BLaER1 treated with 17β-estradiol and CSF1 and Interleukin-3, amounts not matched to agents 10 nM and 100 nM (cell line): ENCODE measurements around the gene ZWILCH.

Source experiments
- H3K27ac ChIP-seq, 11 experiments: shearing (Covaris generic); formaldehyde crosslinking; 2 replicates each; pipeline ENCODE4 v1.8.1; 2022
- H3K27me3 ChIP-seq, 11 experiments: shearing (Covaris generic); formaldehyde crosslinking; 2 replicates each; pipeline ENCODE4 v1.8.1; 2022
- H3K36me3 ChIP-seq, 11 experiments: shearing (Covaris generic); formaldehyde crosslinking; 2 replicates each; pipeline ENCODE4 v1.8.1; 2022
- H3K4me1 ChIP-seq, 10 experiments: shearing (Covaris generic); formaldehyde crosslinking; 2 replicates each; pipeline ENCODE4 v1.8.1; 2022
- H3K4me2 ChIP-seq, 11 experiments: shearing (Covaris generic); formaldehyde crosslinking; 2 replicates each; pipeline ENCODE4 v1.8.1; 2022
- H3K4me3 ChIP-seq, 10 experiments: shearing (Covaris generic); formaldehyde crosslinking; 2 replicates each; pipeline ENCODE4 v1.8.1; 2022
- H3K9ac ChIP-seq, 11 experiments: shearing (Covaris generic); formaldehyde crosslinking; 2 replicates each; pipeline ENCODE4 v1.8.1; 2022
- H3K9me3 ChIP-seq, 11 experiments: shearing (Covaris generic); formaldehyde crosslinking; replicated peaks in 1 of 11; 2 replicates each; pipeline ENCODE4 v1.8.1; 2022
- H4K20me1 ChIP-seq, 11 experiments: shearing (Covaris generic); formaldehyde crosslinking; 2 replicates each; pipeline ENCODE4 v1.8.1; 2022
- Cebpa-rat ChIP-seq, 11 experiments: shearing (Covaris generic); IDR thresholded peaks; 2 replicates each; pipeline ENCODE4 v1.8.1; 2022

Gene ZWILCH

GRCh38 chr15:66505818-66506217, 692 bp downstream of the ZWILCH start:
- no peak for TF ChIP-seq Cebpa-rat (IDR thresholded peaks at IDR 0.05)
- H3K4me1 ChIP-seq = peaks cover 35 to 57% (median 48%) of the 10 kb centered on the region in 10 experiments
- no peaks in the 10 kb centered on the region for H3K9me3 ChIP-seq
- H3K4me2 ChIP-seq = peak overlapping the region; percentile 74 to 91 (median 84)
- peaks cover 25 to 56% (median 40%) of the 10 kb centered on the region in 11 experiments for H3K36me3 ChIP-seq
- peaks cover 30 to 35% (median 31%) of the 10 kb centered on the region in 11 experiments; a peak in 21 of 22 replicates for H4K20me1 ChIP-seq
- peak overlapping the region; percentile 92 to 99 (median 97); a peak in 20 of 22 replicates for H3K27ac ChIP-seq
- H3K9ac ChIP-seq = peak overlapping the region; percentile 88 to 100 (median 95)
- peak overlapping the region; percentile 78 to 93 (median 87) for H3K4me3 ChIP-seq
- no peaks in the 10 kb centered on the region for H3K27me3 ChIP-seq

- Histone ChIP-seq H3K4me1 (peaks cover 9 to 31% (median 22%) of the 10 kb centered on the region in 10 experiments; a peak in 19 of 20 replicates), H3K4me2 (peak overlapping the region in 2 of 11 experiments; percentile 5 to 12; a peak in 1 of 22 replicates), H3K27ac (no peak overlapping the region), H4K20me1 (peaks cover 4 to 10% (median 5%) of the 10 kb centered on the region in 11 experiments; a peak in 19 of 22 replicates), H3K9ac (no peak overlapping the region), H3K36me3 (peaks cover 0 to 56% (median 33%) of the 10 kb centered on the region in 11 experiments; a peak in 20 of 22 replicates), H3K9me3 (no peaks in the 10 kb centered on the region), H3K4me3 (no peak overlapping the region), H3K27me3 (no peaks in the 10 kb centered on the region)
- TF ChIP-seq Cebpa-rat (IDR thresholded peaks at IDR 0.05) = no peak
Measured at GRCh38 chr15:66508293-66508883, 3.3 kb downstream of the ZWILCH start.

- Histone ChIP-seq H4K20me1 (no peaks in the 10 kb centered on the region), H3K9me3 (no peaks in the 10 kb centered on the region), H3K27ac (no peak overlapping the region), H3K4me1 (no peaks in the 10 kb centered on the region; a peak in 1 of 20 replicates), H3K9ac (no peak overlapping the region), H3K27me3 (no peaks in the 10 kb centered on the region), H3K36me3 (peaks cover 42 to 98% (median 83%) of the 10 kb centered on the region in 11 experiments), H3K4me2 (no peak overlapping the region), H3K4me3 (no peak overlapping the region)
- no peak for TF ChIP-seq Cebpa-rat (IDR thresholded peaks at IDR 0.05)
Measured at GRCh38 chr15:66514586-66514985, 9.5 kb downstream of the ZWILCH start.

- Histone ChIP-seq H3K9me3 (no peaks in the 10 kb centered on the region), H3K27ac (no peak overlapping the region), H3K27me3 (no peaks in the 10 kb centered on the region), H3K4me1 (no peaks in the 10 kb centered on the region; a peak in 1 of 20 replicates), H3K4me2 (no peak overlapping the region), H3K36me3 (peaks cover 52 to 97% (median 85%) of the 10 kb centered on the region in 11 experiments), H3K9ac (no peak overlapping the region), H3K4me3 (no peak overlapping the region), H4K20me1 (no peaks in the 10 kb centered on the region)
- no peak for TF ChIP-seq Cebpa-rat (IDR thresholded peaks at IDR 0.05)
Measured at GRCh38 chr15:66515901-66516322, 10.8 kb downstream of the ZWILCH start.

GRCh38 chr15:66523926-66524325, 18.8 kb downstream of the ZWILCH start:
- no peaks in the 10 kb centered on the region for H3K27me3 ChIP-seq
- TF ChIP-seq Cebpa-rat (IDR thresholded peaks at IDR 0.05) = no peak
- H3K27ac ChIP-seq = no peak overlapping the region
- H3K4me1 ChIP-seq = peaks cover 0 to 16% (median 0%) of the 10 kb centered on the region in 10 experiments; a peak in 6 of 20 replicates
- no peak overlapping the region for H3K4me2 ChIP-seq
- no peaks in the 10 kb centered on the region for H4K20me1 ChIP-seq
- no peaks in the 10 kb centered on the region for H3K9me3 ChIP-seq
- H3K9ac ChIP-seq = no peak overlapping the region
- H3K36me3 ChIP-seq = peaks cover 52 to 99% (median 91%) of the 10 kb centered on the region in 11 experiments
- no peak overlapping the region for H3K4me3 ChIP-seq

GRCh38 chr15:66524838-66525237, 19.7 kb downstream of the ZWILCH start:
- Histone ChIP-seq H3K9me3 (no peaks in the 10 kb centered on the region), H3K4me3 (no peak overlapping the region), H3K36me3 (peaks cover 51 to 99% (median 90%) of the 10 kb centered on the region in 11 experiments), H3K27me3 (no peaks in the 10 kb centered on the region), H3K9ac (no peak overlapping the region), H3K4me1 (peaks cover 0 to 16% (median 0%) of the 10 kb centered on the region in 10 experiments; a peak in 6 of 20 replicates), H4K20me1 (no peaks in the 10 kb centered on the region), H3K27ac (no peak overlapping the region), H3K4me2 (peak overlapping the region in 3 of 11 experiments; percentile 34 to 67 (median 56); a peak in 5 of 22 replicates)
- no peak for TF ChIP-seq Cebpa-rat (IDR thresholded peaks at IDR 0.05)

GRCh38 chr15:66535056-66535455, 29.9 kb downstream of the ZWILCH start:
- H3K4me3 ChIP-seq = no peak overlapping the region
- peaks cover 0 to 7% (median 0%) of the 10 kb centered on the region in 10 experiments; a peak in 1 of 20 replicates for H3K4me1 ChIP-seq
- H3K4me2 ChIP-seq = no peak overlapping the region
- H3K27me3 ChIP-seq = no peaks in the 10 kb centered on the region
- no peak for TF ChIP-seq Cebpa-rat (IDR thresholded peaks at IDR 0.05)
- H3K9ac ChIP-seq = no peak overlapping the region
- H4K20me1 ChIP-seq = no peaks in the 10 kb centered on the region
- peaks cover 21 to 99% (median 72%) of the 10 kb centered on the region in 11 experiments for H3K36me3 ChIP-seq
- H3K9me3 ChIP-seq = no peaks in the 10 kb centered on the region
- H3K27ac ChIP-seq = no peak overlapping the region

- no peak for TF ChIP-seq Cebpa-rat (IDR thresholded peaks at IDR 0.05)
- Histone ChIP-seq H3K9me3 (no peaks in the 10 kb centered on the region), H3K27me3 (no peaks in the 10 kb centered on the region), H3K4me1 (peaks cover 0 to 4% (median 0%) of the 10 kb centered on the region in 10 experiments; a peak in 1 of 20 replicates), H3K9ac (no peak overlapping the region), H4K20me1 (no peaks in the 10 kb centered on the region), H3K36me3 (peaks cover 25 to 84% (median 74%) of the 10 kb centered on the region in 11 experiments), H3K4me3 (no peak overlapping the region), H3K27ac (no peak overlapping the region), H3K4me2 (no peak overlapping the region)
Measured at GRCh38 chr15:66542896-66543295, 37.8 kb downstream of the ZWILCH start.

GRCh38 chr15:66545255-66545654, 40.1 kb downstream of the ZWILCH start:
- Histone ChIP-seq H4K20me1 (no peaks in the 10 kb centered on the region), H3K9me3 (no peaks in the 10 kb centered on the region), H3K27ac (no peak overlapping the region), H3K36me3 (peaks cover 35 to 77% (median 66%) of the 10 kb centered on the region in 11 experiments), H3K27me3 (no peaks in the 10 kb centered on the region), H3K4me3 (no peak overlapping the region), H3K9ac (no peak overlapping the region), H3K4me1 (no peaks in the 10 kb centered on the region), H3K4me2 (no peak overlapping the region)
- no peak for TF ChIP-seq Cebpa-rat (IDR thresholded peaks at IDR 0.05)
